Neural progenitor cell (in vitro differentiated cells): ENCODE measurements around the gene TCEAL1.

Experiments
- EZH2 ChIP-seq: fragments of 200-600 bp; sonication (generic); IDR thresholded peaks from 2 replicates; pipeline ENCODE4 v1.6.1; 2017; ENCODE audit warnings: antibody characterized with exemption, mild to moderate bottlenecking, moderate library complexity
- EZH2phosphoT487 ChIP-seq: fragments of 200-600 bp; sonication (generic); IDR thresholded peaks from 2 replicates; pipeline ENCODE4 v1.6.1; 2017; ENCODE audit warnings: antibody characterized with exemption
- TF ChIP-seq, protein P1 (sequence below): fragments of 200-600 bp; sonication (generic); IDR thresholded peaks from 2 replicates; pipeline ENCODE4 v1.5.1; 2017; ENCODE audit warnings: antibody characterized with exemption, mild to moderate bottlenecking

- TF ChIP-seq, protein P1, sequence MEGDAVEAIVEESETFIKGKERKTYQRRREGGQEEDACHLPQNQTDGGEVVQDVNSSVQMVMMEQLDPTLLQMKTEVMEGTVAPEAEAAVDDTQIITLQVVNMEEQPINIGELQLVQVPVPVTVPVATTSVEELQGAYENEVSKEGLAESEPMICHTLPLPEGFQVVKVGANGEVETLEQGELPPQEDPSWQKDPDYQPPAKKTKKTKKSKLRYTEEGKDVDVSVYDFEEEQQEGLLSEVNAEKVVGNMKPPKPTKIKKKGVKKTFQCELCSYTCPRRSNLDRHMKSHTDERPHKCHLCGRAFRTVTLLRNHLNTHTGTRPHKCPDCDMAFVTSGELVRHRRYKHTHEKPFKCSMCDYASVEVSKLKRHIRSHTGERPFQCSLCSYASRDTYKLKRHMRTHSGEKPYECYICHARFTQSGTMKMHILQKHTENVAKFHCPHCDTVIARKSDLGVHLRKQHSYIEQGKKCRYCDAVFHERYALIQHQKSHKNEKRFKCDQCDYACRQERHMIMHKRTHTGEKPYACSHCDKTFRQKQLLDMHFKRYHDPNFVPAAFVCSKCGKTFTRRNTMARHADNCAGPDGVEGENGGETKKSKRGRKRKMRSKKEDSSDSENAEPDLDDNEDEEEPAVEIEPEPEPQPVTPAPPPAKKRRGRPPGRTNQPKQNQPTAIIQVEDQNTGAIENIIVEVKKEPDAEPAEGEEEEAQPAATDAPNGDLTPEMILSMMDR = no peak
- no peak for TF ChIP-seq EZH2phosphoT487
- TF ChIP-seq EZH2 = no peak
Observed at GRCh38 chrX:103607364-103608305, 21.1 kb upstream of the TCEAL1 start, which contains the start of gene TCEAL3.
